Adrenal gland (tissue), 5 donors: ENCODE measurements around the gene IL33.

ENCODE experiments used
- CTCF ChIP-seq, 6 experiments: fragments of 450-650 bp in 4 of 6; fragments of 200-600 bp in 2 of 6; sonication (generic) in 1 of 6; IDR thresholded peaks; 1 replicate in 5 of 6; 2 replicates in 1 of 6; pipeline versions ENCODE4 v1.5.1 to v1.8.0; 2016 to 2021; ENCODE audit warnings: antibody characterized with exemption in 6 of 6, mild to moderate bottlenecking in 2 of 6, moderate library complexity in 1 of 6
- POLR2A ChIP-seq, 2 donors: fragments of 450-650 bp; IDR thresholded peaks; one replicate each; pipeline ENCODE4 v1.6.1; 2017; ENCODE audit warnings: antibody characterized with exemption in 2 of 2, mild to moderate bottlenecking in 2 of 2, moderate library complexity in 1 of 2
- donor health status: DM: no; HTN: no; CAD: no.

DNA sequence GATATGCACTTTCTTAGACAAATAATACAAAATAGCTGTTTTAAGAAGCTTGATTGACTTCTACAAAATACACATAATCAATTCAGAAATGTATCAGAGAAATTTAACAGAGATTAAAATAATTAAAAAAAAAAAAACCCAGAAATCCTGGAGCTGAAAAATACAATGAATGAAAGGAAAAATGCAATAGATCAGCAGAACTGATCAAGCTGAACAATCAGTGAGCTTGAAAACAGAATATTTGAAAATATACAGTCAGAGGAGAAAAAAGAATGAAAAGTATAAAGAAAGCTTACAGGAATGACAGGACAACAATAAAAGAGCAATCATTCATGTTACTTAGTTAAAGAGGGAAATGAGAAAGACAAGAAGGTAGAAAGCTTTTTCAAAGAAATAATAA lies 41.7 kb upstream of the IL33 start:
- TF ChIP-seq CTCF (IDR thresholded peaks at IDR 0.05): no peak
- TF ChIP-seq POLR2A (IDR thresholded peaks at IDR 0.05): no peak
